Measurements from ENCODE around the gene PCBP3.
"Not testable (repeated sequence)": the region's sequence is repeated elsewhere in the genome, so short reads cannot be mapped to it uniquely, and the experiment has no call there.

PCBP3 gene

GRCh38 chr21:45678790-45679189 is 35.3 kb downstream of the PCBP3 start:
- not testable (repeated sequence) for DNase-seq (ENCODE audit: low read depth)

- no peak for DNase-seq (ENCODE audit: low read depth)
These were observed 36.7 kb downstream of the PCBP3 start for GRCh38 chr21:45680215-45680614.

GRCh38 chr21:45695086-45695485 is 51.6 kb downstream of the PCBP3 start:
- no peak for DNase-seq (ENCODE audit: low read depth)

GRCh38 chr21:45698493-45699184 is 55.1 kb downstream of the PCBP3 start:
- DNase-seq (ENCODE audit: low read depth), result peak; percentile 83

- DNase-seq (ENCODE audit: low read depth), result no peak
These were observed 55.9 kb downstream of the PCBP3 start for GRCh38 chr21:45699251-45699942.

- peak; percentile 6 for DNase-seq (ENCODE audit: low read depth)
These were observed 56.4 kb downstream of the PCBP3 start for GRCh38 chr21:45699966-45700365.

GRCh38 chr21:45700461-45700860 is 56.9 kb downstream of the PCBP3 start:
- no peak for DNase-seq (ENCODE audit: low read depth)

- no peak for DNase-seq (ENCODE audit: low read depth)
These were observed 61.0 kb downstream of the PCBP3 start for GRCh38 chr21:45704311-45705108.

- no peak for DNase-seq (ENCODE audit: low read depth)
These were observed 62.8 kb downstream of the PCBP3 start for GRCh38 chr21:45706299-45706698.

GRCh38 chr21:45709173-45709572 is 65.6 kb downstream of the PCBP3 start:
- DNase-seq (ENCODE audit: low read depth), result no peak

GRCh38 chr21:45709696-45710268 is 66.3 kb downstream of the PCBP3 start:
- DNase-seq (ENCODE audit: low read depth), result no peak

GRCh38 chr21:45710306-45710705 is 66.8 kb downstream of the PCBP3 start:
- DNase-seq (ENCODE audit: low read depth), result not testable (repeated sequence)

- no peak for DNase-seq (ENCODE audit: low read depth)
These were observed 70.1 kb downstream of the PCBP3 start for GRCh38 chr21:45713613-45714012.

- no peak for DNase-seq (ENCODE audit: low read depth)
These were observed 71.9 kb downstream of the PCBP3 start for GRCh38 chr21:45715441-45715840.

- no peak for DNase-seq (ENCODE audit: low read depth)
These were observed 74.9 kb downstream of the PCBP3 start for GRCh38 chr21:45718413-45718812.

GRCh38 chr21:45719177-45719802 is 75.8 kb downstream of the PCBP3 start:
- DNase-seq (ENCODE audit: low read depth), result no peak

- DNase-seq (ENCODE audit: low read depth), result not testable (repeated sequence)
These were observed 76.7 kb downstream of the PCBP3 start for GRCh38 chr21:45720204-45720603.

- DNase-seq (ENCODE audit: low read depth), result no peak
These were observed 78.1 kb downstream of the PCBP3 start for GRCh38 chr21:45721671-45722070.

GRCh38 chr21:45723049-45723958 is 79.8 kb downstream of the PCBP3 start:
- no peak for DNase-seq (ENCODE audit: low read depth)

- no peak for DNase-seq (ENCODE audit: low read depth)
These were observed 80.9 kb downstream of the PCBP3 start for GRCh38 chr21:45724345-45724961.

Data from ELR (cell line).